Measurements from ENCODE around the gene STMP1.

Gene STMP1

GRCh38 chr7:135718219-135718618 lies 55.9 kb downstream of the STMP1 start:
- Histone ChIP-seq H3K4me3 (ENCODE audit: low read depth in 1 of 2, low read length in 2 of 2) (no peak overlapping the region), H3K36me3 (ENCODE audit: control insufficient read depth in 1 of 2, insufficient read depth in 2 of 2, low read length in 2 of 2) (no peaks in the 10 kb centered on the region), H3K27ac (ENCODE audit: low read depth, low read length) (no peak overlapping the region), H3K4me1 (ENCODE audit: control insufficient read depth in 1 of 2, insufficient read depth in 2 of 2, low read length in 2 of 2) (no peaks in the 10 kb centered on the region), H3K9ac (ENCODE audit: low read depth in 1 of 2, low read length in 2 of 2) (no peak overlapping the region), H3K9me3 (ENCODE audit: control insufficient read depth in 1 of 2, low read length in 2 of 2) (no peaks in the 10 kb centered on the region), H3K27me3 (ENCODE audit: control insufficient read depth in 1 of 2, insufficient read depth in 2 of 2, low read length in 2 of 2) (peaks cover 0 to 4% of the 10 kb centered on the region in 2 donors)

- H3K9ac ChIP-seq (ENCODE audit: low read depth in 1 of 2, low read length in 2 of 2), result no peak overlapping the region
- H3K27me3 ChIP-seq (ENCODE audit: control insufficient read depth in 1 of 2, insufficient read depth in 2 of 2, low read length in 2 of 2), result peaks cover 0 to 4% of the 10 kb centered on the region in 2 donors
- H3K4me1 ChIP-seq (ENCODE audit: control insufficient read depth in 1 of 2, insufficient read depth in 2 of 2, low read length in 2 of 2), result no peaks in the 10 kb centered on the region
- H3K9me3 ChIP-seq (ENCODE audit: control insufficient read depth in 1 of 2, low read length in 2 of 2), result no peaks in the 10 kb centered on the region
- no peaks in the 10 kb centered on the region for H3K36me3 ChIP-seq (ENCODE audit: control insufficient read depth in 1 of 2, insufficient read depth in 2 of 2, low read length in 2 of 2)
- H3K27ac ChIP-seq (ENCODE audit: low read depth, low read length), result no peak overlapping the region
- H3K4me3 ChIP-seq (ENCODE audit: low read depth in 1 of 2, low read length in 2 of 2), result no peak overlapping the region
Measured at GRCh38 chr7:135718794-135719437, 56.6 kb downstream of the STMP1 start.

GRCh38 chr7:135719688-135720087 lies 57.4 kb downstream of the STMP1 start:
- Histone ChIP-seq H3K36me3 (ENCODE audit: control insufficient read depth in 1 of 2, insufficient read depth in 2 of 2, low read length in 2 of 2) (no peaks in the 10 kb centered on the region), H3K9ac (ENCODE audit: low read depth in 1 of 2, low read length in 2 of 2) (no peak overlapping the region), H3K4me3 (ENCODE audit: low read depth in 1 of 2, low read length in 2 of 2) (no peak overlapping the region), H3K4me1 (ENCODE audit: control insufficient read depth in 1 of 2, insufficient read depth in 2 of 2, low read length in 2 of 2) (no peaks in the 10 kb centered on the region), H3K27ac (ENCODE audit: low read depth, low read length) (no peak overlapping the region), H3K27me3 (ENCODE audit: control insufficient read depth in 1 of 2, insufficient read depth in 2 of 2, low read length in 2 of 2) (peaks cover 0 to 4% of the 10 kb centered on the region in 2 donors), H3K9me3 (ENCODE audit: control insufficient read depth in 1 of 2, low read length in 2 of 2) (no peaks in the 10 kb centered on the region)

GRCh38 chr7:135721198-135721820 lies 59.0 kb downstream of the STMP1 start:
- no peaks in the 10 kb centered on the region for H3K36me3 ChIP-seq (ENCODE audit: control insufficient read depth in 1 of 2, insufficient read depth in 2 of 2, low read length in 2 of 2)
- H3K27ac ChIP-seq (ENCODE audit: low read depth, low read length), result no peak overlapping the region
- no peaks in the 10 kb centered on the region for H3K9me3 ChIP-seq (ENCODE audit: control insufficient read depth in 1 of 2, low read length in 2 of 2)
- H3K4me1 ChIP-seq (ENCODE audit: control insufficient read depth in 1 of 2, insufficient read depth in 2 of 2, low read length in 2 of 2), result no peaks in the 10 kb centered on the region
- H3K27me3 ChIP-seq (ENCODE audit: control insufficient read depth in 1 of 2, insufficient read depth in 2 of 2, low read length in 2 of 2), result peaks cover 0 to 4% of the 10 kb centered on the region in 2 donors
- no peak overlapping the region for H3K9ac ChIP-seq (ENCODE audit: low read depth in 1 of 2, low read length in 2 of 2)
- H3K4me3 ChIP-seq (ENCODE audit: low read depth in 1 of 2, low read length in 2 of 2), result no peak overlapping the region

- Histone ChIP-seq H3K27me3 (ENCODE audit: control insufficient read depth in 1 of 2, insufficient read depth in 2 of 2, low read length in 2 of 2) (no peaks in the 10 kb centered on the region), H3K9me3 (ENCODE audit: control insufficient read depth in 1 of 2, low read length in 2 of 2) (no peaks in the 10 kb centered on the region), H3K27ac (ENCODE audit: low read depth, low read length) (no peak overlapping the region)
Measured at GRCh38 chr7:135723411-135723810, 61.1 kb downstream of the STMP1 start.

More at GRCh38 chr7:135723411-135723810, 61.1 kb downstream of the STMP1 start:
- Histone ChIP-seq H3K9ac (ENCODE audit: low read depth in 1 of 2, low read length in 2 of 2) (no peak overlapping the region), H3K4me1 (ENCODE audit: control insufficient read depth in 1 of 2, insufficient read depth in 2 of 2, low read length in 2 of 2) (no peaks in the 10 kb centered on the region), H3K4me3 (ENCODE audit: low read depth in 1 of 2, low read length in 2 of 2) (no peak overlapping the region), H3K36me3 (ENCODE audit: control insufficient read depth in 1 of 2, insufficient read depth in 2 of 2, low read length in 2 of 2) (no peaks in the 10 kb centered on the region)

Measured in duodenal mucosa (tissue), 2 donors.